Loucy (cell line): Measurements from ENCODE around the gene STK39.

ENCODE experiments used
- EZH2phosphoT487 ChIP-seq: fragments of 200-600 bp; IDR thresholded peaks from 2 replicates; pipeline ENCODE4 v1.6.1; 2018; ENCODE audit warnings: antibody characterized with exemption, mild to moderate bottlenecking, moderate library complexity, borderline replicate concordance
- TF ChIP-seq, protein P1 (sequence below): fragments of 200-600 bp; sonication (generic); conservative IDR thresholded peaks from 2 replicates; pipeline ENCODE4 v1.5.1; 2014; ENCODE audit warnings: mild to moderate bottlenecking, antibody characterized with exemption, low read length

DNA sequence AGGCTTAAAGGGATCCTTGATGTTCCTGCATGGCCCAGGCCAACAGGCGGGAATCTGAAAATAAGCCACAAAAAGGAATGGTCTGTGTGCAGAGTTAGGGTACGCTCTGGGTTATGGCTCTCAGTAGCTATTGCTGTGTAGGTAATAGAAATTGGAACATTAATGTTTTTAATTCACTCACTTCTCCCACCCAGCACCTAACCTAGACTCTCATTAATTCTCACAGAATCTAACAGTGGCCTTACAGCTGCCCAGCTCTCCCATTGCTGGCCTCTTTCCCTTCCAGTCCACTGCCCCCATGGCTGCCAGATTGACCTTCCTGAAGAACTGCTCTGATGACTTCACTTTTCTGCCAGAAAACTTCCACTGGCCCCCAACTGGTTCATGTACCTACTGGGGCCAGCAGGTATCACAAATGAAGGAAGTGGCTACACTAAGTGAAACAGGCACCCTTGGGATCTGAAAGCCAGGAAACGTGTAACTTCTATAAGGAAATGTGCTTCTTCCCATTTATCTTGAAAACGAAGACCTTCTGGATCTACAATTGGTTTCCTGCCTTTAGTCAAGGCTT lies 315.2 kb downstream of the STK39 start:
- TF ChIP-seq, protein P1, sequence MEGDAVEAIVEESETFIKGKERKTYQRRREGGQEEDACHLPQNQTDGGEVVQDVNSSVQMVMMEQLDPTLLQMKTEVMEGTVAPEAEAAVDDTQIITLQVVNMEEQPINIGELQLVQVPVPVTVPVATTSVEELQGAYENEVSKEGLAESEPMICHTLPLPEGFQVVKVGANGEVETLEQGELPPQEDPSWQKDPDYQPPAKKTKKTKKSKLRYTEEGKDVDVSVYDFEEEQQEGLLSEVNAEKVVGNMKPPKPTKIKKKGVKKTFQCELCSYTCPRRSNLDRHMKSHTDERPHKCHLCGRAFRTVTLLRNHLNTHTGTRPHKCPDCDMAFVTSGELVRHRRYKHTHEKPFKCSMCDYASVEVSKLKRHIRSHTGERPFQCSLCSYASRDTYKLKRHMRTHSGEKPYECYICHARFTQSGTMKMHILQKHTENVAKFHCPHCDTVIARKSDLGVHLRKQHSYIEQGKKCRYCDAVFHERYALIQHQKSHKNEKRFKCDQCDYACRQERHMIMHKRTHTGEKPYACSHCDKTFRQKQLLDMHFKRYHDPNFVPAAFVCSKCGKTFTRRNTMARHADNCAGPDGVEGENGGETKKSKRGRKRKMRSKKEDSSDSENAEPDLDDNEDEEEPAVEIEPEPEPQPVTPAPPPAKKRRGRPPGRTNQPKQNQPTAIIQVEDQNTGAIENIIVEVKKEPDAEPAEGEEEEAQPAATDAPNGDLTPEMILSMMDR, result no peak
- no peak for TF ChIP-seq EZH2phosphoT487
